OCI-LY3 (cell line): ENCODE measurements around the gene GRIP2.

Source experiments
- CTCF ChIP-seq: fragments of 200-600, 300-600 bp; sonication (generic); IDR thresholded peaks from 2 replicates; pipeline ENCODE4 v1.5.1; 2014; ENCODE audit warnings: antibody characterized with exemption, low read length, low read depth
- EZH2phosphoT487 ChIP-seq: fragments of 200-600 bp; shearing (Covaris generic); IDR thresholded peaks from 2 replicates; pipeline ENCODE4 v1.6.1; 2018; ENCODE audit warnings: antibody characterized with exemption, mixed run types, low read depth

DNA sequence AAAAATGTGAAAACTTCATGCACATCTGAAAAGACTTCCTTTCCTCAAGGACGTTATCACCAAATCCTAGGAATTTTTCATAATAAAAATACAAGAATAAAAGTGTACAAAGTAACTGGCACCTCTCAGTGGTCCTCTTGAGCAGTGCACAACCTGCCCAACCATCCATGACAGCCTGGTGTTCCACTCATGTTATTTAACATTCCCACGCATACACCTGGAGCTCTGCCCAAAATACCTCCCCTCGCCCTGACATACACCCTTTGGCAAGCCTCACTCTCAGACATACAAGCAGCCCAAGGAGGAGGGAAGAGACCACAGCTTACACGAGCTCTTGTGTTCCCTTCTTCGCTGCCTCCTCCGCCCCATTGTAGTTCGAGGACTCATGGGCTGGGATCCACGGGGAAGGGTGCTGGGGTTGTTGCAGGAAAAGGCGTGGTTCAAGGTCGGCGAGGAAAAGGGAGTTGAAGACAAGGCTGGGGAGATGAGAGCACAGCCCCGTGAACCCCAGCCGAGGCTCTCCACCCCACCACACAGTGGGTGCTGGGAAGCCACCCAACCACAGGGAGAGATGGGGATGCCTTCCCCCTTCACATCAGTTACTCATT, 23.3 kb downstream of the GRIP2 start:
- no peak for TF ChIP-seq CTCF
- TF ChIP-seq EZH2phosphoT487: no peak
